Measurements from ENCODE around the gene ARHGEF11.

Gene ARHGEF11

DNA sequence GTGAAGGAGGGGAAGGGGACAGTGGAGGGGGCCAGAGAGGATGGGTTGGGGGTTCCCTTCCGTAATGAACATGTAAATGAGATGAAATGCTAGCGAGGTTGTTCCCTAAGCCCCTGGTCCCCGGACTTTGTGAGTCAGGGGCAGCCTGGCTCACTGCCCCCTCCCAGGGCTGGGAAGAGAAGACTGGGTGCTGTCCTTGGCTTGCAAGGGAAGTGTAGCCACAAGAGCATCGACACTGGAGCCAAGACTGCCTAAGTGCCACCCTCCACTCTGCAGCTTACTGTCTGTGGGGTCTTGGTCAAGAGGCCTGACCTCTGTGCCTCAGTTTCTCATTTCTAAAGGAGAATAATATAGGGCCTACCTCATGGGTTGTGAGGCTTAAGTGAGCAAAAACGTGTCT, 151.5 kb downstream of the ARHGEF11 start:
- no peak for DNase-seq (ENCODE audit: low spot score)
- in situ Hi-C loops (cut with MboI; ENCODE audit: low pct_unique_long_range_greater_than_20kb, low sequenced_read_pairs, unreplicated experiment): no loop called here
- TF ChIP-seq, protein P1, sequence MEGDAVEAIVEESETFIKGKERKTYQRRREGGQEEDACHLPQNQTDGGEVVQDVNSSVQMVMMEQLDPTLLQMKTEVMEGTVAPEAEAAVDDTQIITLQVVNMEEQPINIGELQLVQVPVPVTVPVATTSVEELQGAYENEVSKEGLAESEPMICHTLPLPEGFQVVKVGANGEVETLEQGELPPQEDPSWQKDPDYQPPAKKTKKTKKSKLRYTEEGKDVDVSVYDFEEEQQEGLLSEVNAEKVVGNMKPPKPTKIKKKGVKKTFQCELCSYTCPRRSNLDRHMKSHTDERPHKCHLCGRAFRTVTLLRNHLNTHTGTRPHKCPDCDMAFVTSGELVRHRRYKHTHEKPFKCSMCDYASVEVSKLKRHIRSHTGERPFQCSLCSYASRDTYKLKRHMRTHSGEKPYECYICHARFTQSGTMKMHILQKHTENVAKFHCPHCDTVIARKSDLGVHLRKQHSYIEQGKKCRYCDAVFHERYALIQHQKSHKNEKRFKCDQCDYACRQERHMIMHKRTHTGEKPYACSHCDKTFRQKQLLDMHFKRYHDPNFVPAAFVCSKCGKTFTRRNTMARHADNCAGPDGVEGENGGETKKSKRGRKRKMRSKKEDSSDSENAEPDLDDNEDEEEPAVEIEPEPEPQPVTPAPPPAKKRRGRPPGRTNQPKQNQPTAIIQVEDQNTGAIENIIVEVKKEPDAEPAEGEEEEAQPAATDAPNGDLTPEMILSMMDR (IDR thresholded peaks at IDR 0.05; ENCODE audit: extremely low read depth, insufficient read depth, missing control alignments): no peak

DNA sequence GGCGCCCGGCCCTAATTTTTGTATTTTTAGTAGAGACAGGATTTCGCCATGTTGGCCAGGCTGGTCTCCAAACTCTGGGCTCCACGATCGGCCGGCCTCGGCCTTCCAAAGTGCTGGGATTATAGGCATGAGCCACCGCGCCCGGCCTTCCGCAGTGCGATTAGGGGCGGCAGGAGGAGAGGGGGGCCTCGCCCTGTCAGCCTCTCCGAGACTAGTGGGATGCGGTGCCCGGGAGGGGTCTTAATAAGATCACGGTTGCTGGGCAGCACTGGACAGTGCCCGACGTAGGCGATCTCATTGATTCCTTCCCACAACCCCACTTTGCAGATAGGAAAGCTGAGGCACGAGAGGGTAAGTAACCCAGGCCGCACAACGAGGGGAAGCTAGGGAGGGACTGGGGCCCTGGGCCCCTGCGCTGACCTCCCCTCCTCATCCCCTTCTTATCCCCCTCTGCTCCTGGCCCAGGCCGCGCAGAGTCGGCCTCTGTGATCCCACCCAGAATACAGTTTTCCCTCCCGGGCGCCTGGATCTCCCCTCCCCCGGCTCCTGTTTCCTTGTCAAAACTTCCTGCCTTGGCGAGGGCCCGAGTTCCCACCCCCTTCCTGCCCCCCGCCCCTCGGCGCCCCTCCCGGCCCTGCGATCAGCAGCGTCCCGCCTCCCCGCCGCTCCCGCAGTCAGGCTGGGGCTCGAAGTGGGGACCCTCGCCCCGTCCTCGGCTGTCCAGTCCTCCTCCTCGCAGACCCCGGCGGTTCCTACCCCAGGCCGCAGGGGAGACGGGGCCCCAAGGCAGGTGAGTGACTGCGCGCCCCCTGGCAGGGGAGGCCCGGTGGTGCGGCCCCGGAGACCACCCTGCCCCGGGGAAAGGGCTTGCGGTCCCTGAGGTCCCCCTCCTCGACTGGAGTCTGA, 152.2 kb downstream of the ARHGEF11 start, which contains the start of gene PEAR1:
Gene PEAR1, plus strand, starts transcription at position 671 of the 906 bp plus-strand sequence. CDS start 10,209 bp downstream, outside the sequence.
- in situ Hi-C loops (cut with MboI; ENCODE audit: low pct_unique_long_range_greater_than_20kb, low sequenced_read_pairs, unreplicated experiment): no loop called here
- TF ChIP-seq, protein P1 (IDR thresholded peaks at IDR 0.05; ENCODE audit: extremely low read depth, insufficient read depth, missing control alignments): no peak

DNA sequence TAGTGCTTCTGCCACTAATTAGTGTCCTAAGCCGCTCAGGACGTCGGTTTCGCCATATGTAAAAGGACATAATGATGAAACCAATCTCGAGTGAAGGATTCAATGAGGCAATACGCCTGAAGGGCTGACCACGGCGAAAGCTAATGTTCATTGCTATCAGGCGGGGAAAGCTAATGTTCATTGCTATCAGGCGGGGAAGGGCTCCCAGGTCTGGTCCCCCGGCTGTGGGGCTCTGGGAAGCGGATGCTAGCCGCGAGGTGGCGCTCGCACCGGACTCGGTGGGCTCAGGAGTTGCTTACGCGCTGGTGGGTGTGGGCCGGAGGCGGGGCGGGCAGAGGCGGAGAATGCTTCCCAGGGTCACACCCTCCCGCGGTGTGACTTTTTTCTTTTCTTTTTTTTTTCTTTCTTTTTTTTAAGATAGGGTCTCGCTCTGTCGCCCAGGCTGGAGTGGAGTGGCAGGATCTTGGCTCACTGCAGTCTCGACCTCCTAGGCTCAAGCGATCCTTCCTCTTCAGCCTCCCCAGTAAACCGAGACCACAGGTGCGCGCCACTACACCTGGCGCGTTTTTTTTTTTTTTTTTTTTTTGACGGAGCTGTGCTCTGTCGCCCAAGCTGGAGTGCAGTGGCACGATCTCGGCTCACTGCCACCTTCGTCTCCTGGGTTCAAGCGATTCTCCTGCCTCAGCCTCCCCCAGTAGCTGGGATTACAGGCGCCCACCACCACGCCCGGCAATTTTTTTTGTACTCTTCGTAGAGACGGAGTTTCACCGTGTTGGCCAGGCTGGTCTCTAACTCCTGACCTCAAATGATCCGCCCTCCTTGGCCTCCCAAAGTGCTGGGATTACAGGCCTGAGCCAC, 153.1 kb downstream of the ARHGEF11 start:
- in situ Hi-C loops (cut with MboI; ENCODE audit: low pct_unique_long_range_greater_than_20kb, low sequenced_read_pairs, unreplicated experiment): no loop called here
- DNase-seq (ENCODE audit: low spot score): peak; percentile 87
- TF ChIP-seq, protein P1 (IDR thresholded peaks at IDR 0.05; ENCODE audit: extremely low read depth, insufficient read depth, missing control alignments): peak; percentile 82

More for the DNA sequence above, 152.2 kb downstream of the ARHGEF11 start, which contains the start of gene PEAR1:
- no peak for DNase-seq (ENCODE audit: low spot score)

DNA sequence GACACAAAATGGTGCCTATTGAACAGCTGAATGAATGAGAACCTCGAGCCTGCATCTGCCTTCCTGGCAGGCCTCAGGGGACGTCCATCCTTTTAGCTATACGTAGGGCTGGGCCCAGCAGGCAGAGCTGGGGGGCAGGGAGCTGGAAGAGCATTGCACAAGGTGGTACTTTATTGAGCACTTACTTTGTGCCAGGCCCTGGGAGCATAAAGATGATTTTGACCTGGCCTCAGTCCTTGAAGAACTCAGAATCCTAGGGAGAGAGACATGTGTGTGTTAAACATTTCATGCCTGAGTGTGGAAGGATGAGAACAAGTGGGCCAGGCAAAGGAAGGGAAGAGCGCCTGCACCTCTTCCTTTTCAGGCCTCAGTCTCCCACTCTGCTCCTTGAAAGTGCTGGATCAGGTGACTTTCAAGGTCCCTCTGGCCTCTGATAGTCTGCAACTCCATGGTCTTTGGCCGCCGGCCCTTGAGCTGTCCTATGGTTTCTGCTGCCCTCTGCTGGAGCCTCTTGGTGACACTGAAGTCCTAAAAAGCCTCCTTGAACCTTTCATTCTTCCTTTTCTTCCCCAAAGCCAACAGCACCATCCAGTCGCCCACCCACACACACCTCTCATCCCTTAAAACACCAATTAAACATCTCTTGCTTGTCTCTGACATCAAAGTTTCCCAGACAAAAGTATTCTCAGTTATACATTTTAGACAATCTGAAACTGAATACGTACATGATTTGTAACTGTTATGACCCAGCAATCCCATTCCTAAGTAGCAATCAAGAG, 155.6 kb downstream of the ARHGEF11 start:
- in situ Hi-C loops (cut with MboI; ENCODE audit: low pct_unique_long_range_greater_than_20kb, low sequenced_read_pairs, unreplicated experiment): no loop called here
- DNase-seq (ENCODE audit: low spot score): peak; percentile 85
- TF ChIP-seq, protein P1 (IDR thresholded peaks at IDR 0.05; ENCODE audit: extremely low read depth, insufficient read depth, missing control alignments): peak; percentile 82

DNA sequence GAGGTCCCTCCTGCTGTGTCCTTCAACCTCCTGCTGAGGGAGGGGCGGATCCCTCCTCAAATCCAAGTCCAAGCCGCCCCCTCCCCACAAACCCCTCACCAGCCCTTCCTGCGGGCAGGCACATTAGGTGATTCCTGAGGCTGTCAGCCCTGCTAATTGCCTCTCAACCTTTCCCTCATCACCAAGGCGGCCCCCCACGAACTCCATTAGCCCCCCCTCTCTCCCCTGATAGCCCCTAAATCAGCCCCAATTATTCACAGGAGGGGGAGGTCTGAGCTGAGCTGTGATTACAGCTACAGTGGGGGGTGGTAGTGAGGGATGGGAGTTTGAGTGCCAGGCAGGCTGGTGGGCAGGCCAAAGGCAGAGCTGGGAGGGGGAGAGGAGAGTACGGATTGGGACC, 157.8 kb downstream of the ARHGEF11 start:
- in situ Hi-C loops (cut with MboI; ENCODE audit: low pct_unique_long_range_greater_than_20kb, low sequenced_read_pairs, unreplicated experiment): no loop called here
- TF ChIP-seq, protein P1 (IDR thresholded peaks at IDR 0.05; ENCODE audit: extremely low read depth, insufficient read depth, missing control alignments): no peak
- no peak for DNase-seq (ENCODE audit: low spot score)

DNA sequence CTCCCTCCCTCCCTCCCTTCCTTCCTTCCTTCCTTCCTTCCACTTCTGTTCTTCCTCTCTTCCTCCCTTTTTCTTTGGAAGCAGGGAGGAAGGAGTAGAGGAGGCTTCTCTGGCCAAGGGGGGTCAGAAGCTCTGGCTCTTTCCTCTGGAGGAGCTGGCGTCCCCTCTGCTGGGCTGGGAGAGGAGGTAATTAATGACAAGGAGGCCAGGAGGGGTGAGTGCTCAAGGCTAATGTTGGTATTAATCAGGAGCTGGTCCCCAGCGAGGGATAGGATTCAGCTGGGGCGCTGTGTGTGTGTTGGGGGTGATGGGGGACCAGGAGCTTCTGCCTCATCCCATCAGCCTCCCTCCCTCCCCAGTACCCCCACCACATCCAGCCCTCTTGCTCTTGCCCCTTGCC, 158.2 kb downstream of the ARHGEF11 start:
- TF ChIP-seq, protein P1 (IDR thresholded peaks at IDR 0.05; ENCODE audit: extremely low read depth, insufficient read depth, missing control alignments): no peak
- in situ Hi-C loops (cut with MboI; ENCODE audit: low pct_unique_long_range_greater_than_20kb, low sequenced_read_pairs, unreplicated experiment): no loop called here
- DNase-seq (ENCODE audit: low spot score): no peak
